Astrocyte of the spinal cord (primary cell): ENCODE data around the gene LRRK1.

ENCODE experiments used
- DNase-seq: peaks from one replicate; pipeline ENCODE4 v3.0.0; 2011; ENCODE audit warnings: low read depth, low spot score
- H3K4me3 ChIP-seq: 2 replicates; pipeline ENCODE4 v1.5.1; 2011; ENCODE audit warnings: low read depth, mild to moderate bottlenecking, low read length, moderate library complexity
- in situ Hi-C: cut with HindIII; loops from 2 replicates; pipeline ENCODE4 v1.10.0; 2017; ENCODE audit warnings: low sequenced_read_pairs
- TF ChIP-seq, protein P1 (sequence below): IDR thresholded peaks from 2 replicates; pipeline ENCODE4 v1.5.1; 2012; ENCODE audit warnings: low read depth, mild to moderate bottlenecking, low read length, inconsistent platforms

Gene LRRK1

GRCh38 chr15:100909565-100909964, 9.6 kb upstream of the LRRK1 start:
- TF ChIP-seq, protein P1, sequence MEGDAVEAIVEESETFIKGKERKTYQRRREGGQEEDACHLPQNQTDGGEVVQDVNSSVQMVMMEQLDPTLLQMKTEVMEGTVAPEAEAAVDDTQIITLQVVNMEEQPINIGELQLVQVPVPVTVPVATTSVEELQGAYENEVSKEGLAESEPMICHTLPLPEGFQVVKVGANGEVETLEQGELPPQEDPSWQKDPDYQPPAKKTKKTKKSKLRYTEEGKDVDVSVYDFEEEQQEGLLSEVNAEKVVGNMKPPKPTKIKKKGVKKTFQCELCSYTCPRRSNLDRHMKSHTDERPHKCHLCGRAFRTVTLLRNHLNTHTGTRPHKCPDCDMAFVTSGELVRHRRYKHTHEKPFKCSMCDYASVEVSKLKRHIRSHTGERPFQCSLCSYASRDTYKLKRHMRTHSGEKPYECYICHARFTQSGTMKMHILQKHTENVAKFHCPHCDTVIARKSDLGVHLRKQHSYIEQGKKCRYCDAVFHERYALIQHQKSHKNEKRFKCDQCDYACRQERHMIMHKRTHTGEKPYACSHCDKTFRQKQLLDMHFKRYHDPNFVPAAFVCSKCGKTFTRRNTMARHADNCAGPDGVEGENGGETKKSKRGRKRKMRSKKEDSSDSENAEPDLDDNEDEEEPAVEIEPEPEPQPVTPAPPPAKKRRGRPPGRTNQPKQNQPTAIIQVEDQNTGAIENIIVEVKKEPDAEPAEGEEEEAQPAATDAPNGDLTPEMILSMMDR: no peak
- in situ Hi-C loops: no loop called here
- no peak for DNase-seq
- H3K4me3 ChIP-seq: no peak overlapping the region

- no peak overlapping the region for H3K4me3 ChIP-seq
- in situ Hi-C loops: no loop called here
- no peak for DNase-seq
- TF ChIP-seq, protein P1: peak; percentile 43
These were observed 8.9 kb upstream of the LRRK1 start for GRCh38 chr15:100909989-100910955.

DNA sequence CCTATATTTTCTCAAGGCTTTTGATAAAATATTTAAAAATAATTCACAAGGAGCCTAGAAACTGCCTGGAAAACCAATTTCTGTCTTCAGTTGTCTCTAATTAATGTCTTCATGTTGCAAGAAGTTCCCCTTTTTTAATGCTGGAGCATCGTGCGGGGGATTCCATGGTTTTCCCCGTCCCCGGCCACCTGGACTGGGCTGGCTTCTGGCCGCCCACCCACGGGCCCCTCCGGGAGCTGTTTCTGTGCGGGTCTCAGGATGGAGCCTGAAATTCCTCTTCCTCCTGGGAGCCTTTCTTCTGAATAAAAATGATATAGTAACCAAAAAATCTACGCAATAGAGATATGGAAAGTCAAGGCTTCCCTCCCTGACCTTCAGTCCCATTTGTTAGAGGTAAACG, 8.1 kb upstream of the LRRK1 start:
- in situ Hi-C loops: no loop called here
- TF ChIP-seq, protein P1: no peak
- DNase-seq: no peak
- H3K4me3 ChIP-seq: no peak overlapping the region

- DNase-seq: no peak
- TF ChIP-seq, protein P1: no peak
- no peak overlapping the region for H3K4me3 ChIP-seq
- in situ Hi-C loops: no loop called here
These were observed 5.2 kb upstream of the LRRK1 start for GRCh38 chr15:100913961-100914360.

GRCh38 chr15:100914876-100915275, 4.3 kb upstream of the LRRK1 start:
- in situ Hi-C loops: no loop called here
- TF ChIP-seq, protein P1: peak; percentile 7
- DNase-seq: no peak
- no peak overlapping the region for H3K4me3 ChIP-seq

DNA sequence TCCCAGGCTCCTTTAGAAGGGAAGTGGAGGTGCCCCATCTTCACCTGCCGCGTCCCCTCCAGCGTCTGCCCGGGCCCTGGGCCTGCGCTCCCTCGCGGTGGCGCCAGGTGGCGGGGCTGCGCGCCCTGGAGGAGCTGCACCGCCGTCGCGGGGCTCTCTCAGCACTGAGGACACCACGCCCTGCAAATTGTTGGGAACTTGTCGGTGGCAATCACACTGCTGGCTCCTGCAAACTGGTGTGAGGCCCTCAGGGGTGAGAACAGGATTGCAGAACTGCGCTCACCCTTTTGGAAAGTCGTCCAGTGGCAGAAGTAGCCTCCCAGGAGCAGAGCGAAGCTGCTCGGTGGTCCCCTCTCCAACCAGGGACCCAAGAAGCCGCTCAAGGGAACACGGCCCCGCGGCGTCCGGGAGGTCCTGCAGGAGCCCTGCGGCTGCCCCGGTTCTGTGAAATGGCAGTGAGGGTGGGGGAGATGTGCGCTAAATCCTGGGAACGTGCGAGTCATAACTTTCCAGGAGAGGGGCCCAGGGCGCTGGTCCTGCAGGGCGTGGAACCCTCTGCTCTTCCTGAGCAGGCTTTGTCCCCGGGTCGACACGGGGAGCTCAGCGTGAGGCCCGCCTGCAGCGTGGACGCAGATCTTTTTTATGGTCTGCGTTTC, 995 bp upstream of the LRRK1 start:
- TF ChIP-seq, protein P1: peak; percentile 87
- in situ Hi-C loops: no loop called here
- H3K4me3 ChIP-seq: peak overlapping the region; percentile 61
- peak; percentile 61 for DNase-seq
